ENCODE data around the gene TTR. TPM values are rescaled to one million over a fixed set of nuclear protein-coding genes. Genes with fewer than 3 reads are reported as not detected.

Gene TTR
- total and polyA plus RNA-seq, 9 of the 15 experiments (the other 6 are each of a cell fraction or from before 2014, with no cell fraction given) = 0.17 to 0.53 TPM; not detected in 7

DNA sequence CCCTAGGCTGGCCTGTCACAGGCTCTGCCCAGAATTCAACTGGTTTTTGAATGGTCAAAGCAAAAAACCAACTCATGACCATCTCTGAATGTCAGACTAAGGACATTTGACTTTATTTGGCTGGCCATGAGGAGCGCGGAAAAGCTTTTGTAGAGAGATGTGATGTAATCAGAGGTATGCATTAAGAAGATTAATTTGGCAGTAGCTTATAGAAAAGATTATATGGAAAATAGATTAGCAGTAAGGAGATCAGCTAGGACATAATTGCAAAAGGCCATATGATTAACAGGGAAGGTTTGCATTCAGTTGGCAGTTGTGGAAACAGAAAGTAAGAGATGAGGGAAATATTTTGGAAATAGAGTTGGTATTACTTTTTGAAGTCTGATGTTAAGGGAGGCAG lies 12.3 kb upstream of the TTR start:
- Histone ChIP-seq H3K4me3 (no peak overlapping the region), H3K9me1 (ENCODE audit: control insufficient read depth, insufficient read depth, low read length) (no peaks in the 10 kb centered on the region), H2AFZ (ENCODE audit: low read depth, low read length) (no peak overlapping the region), H3K9me3 (replicated peaks; ENCODE audit: control insufficient read depth, insufficient read depth, low read depth, low read length) (no peaks in the 10 kb centered on the region), H4K20me1 (replicated peaks; ENCODE audit: control insufficient read depth, insufficient read depth, low read length) (no peaks in the 10 kb centered on the region), H3K36me3 (ENCODE audit: control insufficient read depth, insufficient read depth, low read length) (no peaks in the 10 kb centered on the region), H3K27ac (ENCODE audit: extremely low read depth, low read depth, low read length) (no peak overlapping the region), H3K79me2 (ENCODE audit: control insufficient read depth, insufficient read depth, low read length) (no peaks in the 10 kb centered on the region), H3K4me2 (ENCODE audit: insufficient read depth, low read length) (no peak overlapping the region), H3K9ac (ENCODE audit: insufficient read depth in 1 of 2, low read depth in 2 of 2, low read length in 2 of 2) (no peak overlapping the region), H3K4me1 (replicated peaks in 1 of 2; ENCODE audit: control insufficient read depth in 2 of 2, insufficient read depth in 2 of 2, low read length in 2 of 2) (no peaks in the 10 kb centered on the region), H3K27me3 (ENCODE audit: control insufficient read depth in 2 of 2, insufficient read depth in 2 of 2, low read length in 2 of 2) (peaks cover 5 to 6% of the 10 kb centered on the region in 2 experiments; a peak in 2 of 5 replicates)
- FAIRE-seq (no peak), DNase-seq (ENCODE audit: extremely low read depth in 1 of 4, low spot score in 3 of 4) (no peak), ATAC-seq (no peak)
- no peak for TF ChIP-seq RFX7 (CRISPR knock-in tag; IDR thresholded peaks at IDR 0.05)
- ChIA-PET CTCF (ENCODE audit: low intra/inter-chr PET ratio) (no interaction called here), POLR2A (no interaction called here)
- in situ Hi-C loops (cut with MboI) (no loop called here), intact Hi-C loops (cut with micrococcal nuclease) (no loop called here)
- WGBS (ENCODE audit: insufficient coverage, low coverage, missing lambda C conversion rate) = 0% methylated on average over 2 of the region's 2 CpGs
- BruUV-seq (replicated peaks) = no TSS peak

DNA sequence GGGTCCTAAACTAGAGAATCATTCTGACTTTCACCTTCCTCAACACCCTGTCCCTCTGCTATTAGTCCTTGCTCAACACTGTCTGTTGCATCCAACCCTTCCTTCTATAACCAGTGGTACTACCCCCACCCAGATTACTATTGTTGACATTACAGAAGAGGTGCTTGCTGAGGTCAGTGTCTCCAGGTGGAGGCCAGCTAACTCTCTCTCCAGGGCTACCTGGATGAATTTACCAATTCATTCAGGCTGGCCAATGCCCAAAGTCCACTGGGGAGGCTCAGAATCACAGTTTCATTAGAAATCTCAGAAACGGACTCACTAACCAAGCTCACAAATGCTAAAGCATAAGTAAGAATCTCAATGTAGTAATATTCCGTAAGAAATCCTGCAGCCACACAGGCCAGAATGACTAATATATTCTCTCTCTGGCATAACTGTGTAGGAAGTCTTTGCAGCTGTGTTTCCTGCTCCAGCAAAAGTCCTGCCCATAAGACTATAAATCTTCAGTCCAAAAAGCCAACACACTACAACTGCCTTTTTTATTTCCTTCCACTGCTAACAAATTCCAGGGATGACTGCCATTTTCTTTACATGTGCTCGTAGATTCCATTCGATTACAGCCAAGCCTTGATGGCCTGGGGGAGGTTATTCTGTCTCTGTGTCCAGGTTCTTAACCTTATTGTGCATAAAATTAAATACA lies 10.0 kb upstream of the TTR start:
- Histone ChIP-seq H3K4me2 (ENCODE audit: insufficient read depth, low read length) (no peak overlapping the region), H3K36me3 (ENCODE audit: control insufficient read depth, insufficient read depth, low read length) (no peaks in the 10 kb centered on the region), H3K27ac (ENCODE audit: extremely low read depth, low read depth, low read length) (no peak overlapping the region), H3K27me3 (ENCODE audit: control insufficient read depth in 2 of 2, insufficient read depth in 2 of 2, low read length in 2 of 2) (peaks cover 5% of the 10 kb centered on the region in 2 experiments; a peak in 2 of 5 replicates), H4K20me1 (replicated peaks; ENCODE audit: control insufficient read depth, insufficient read depth, low read length) (no peaks in the 10 kb centered on the region), H3K4me3 (no peak overlapping the region), H2AFZ (ENCODE audit: low read depth, low read length) (no peak overlapping the region), H3K9ac (ENCODE audit: insufficient read depth in 1 of 2, low read depth in 2 of 2, low read length in 2 of 2) (no peak overlapping the region), H3K9me1 (ENCODE audit: control insufficient read depth, insufficient read depth, low read length) (no peaks in the 10 kb centered on the region), H3K79me2 (ENCODE audit: control insufficient read depth, insufficient read depth, low read length) (no peaks in the 10 kb centered on the region), H3K4me1 (replicated peaks in 1 of 2; ENCODE audit: control insufficient read depth in 2 of 2, insufficient read depth in 2 of 2, low read length in 2 of 2) (no peaks in the 10 kb centered on the region), H3K9me3 (replicated peaks; ENCODE audit: control insufficient read depth, insufficient read depth, low read depth, low read length) (no peaks in the 10 kb centered on the region)
- CTCF ChIA-PET (ENCODE audit: low intra/inter-chr PET ratio) = no interaction called here
- ATAC-seq = no peak
- in situ Hi-C loops (cut with MboI) (no loop called here), intact Hi-C loops (cut with micrococcal nuclease) (no loop called here)
- no peak for DNase-seq (ENCODE audit: extremely low read depth in 1 of 4, low spot score in 3 of 4)
- BruUV-seq (replicated peaks) = no TSS peak
- FAIRE-seq = no peak
- POLR2A ChIA-PET = no interaction called here
- WGBS (ENCODE audit: insufficient coverage, low coverage, missing lambda C conversion rate) = 1% methylated on average over 4 of the region's 4 CpGs
- no peak for TF ChIP-seq ZNF76 (CRISPR knock-in tag; IDR thresholded peaks at IDR 0.05; ENCODE audit: borderline replicate concordance)
- no peak for TF ChIP-seq ZNF274 (IDR thresholded peaks at IDR 0.05; ENCODE audit: borderline replicate concordance, low read depth, low read length)
- no peak for TF ChIP-seq EP300 (IDR thresholded peaks at IDR 0.05; ENCODE audit: low read length)
- TF ChIP-seq HNRNPLL (IDR thresholded peaks at IDR 0.05; ENCODE audit: low read depth, low read length, poor library complexity, severe bottlenecking) = no peak
- TF ChIP-seq TAF9B (IDR thresholded peaks at IDR 0.05; ENCODE audit: partially characterized antibody) = no peak
- TF ChIP-seq PCBP1 (IDR thresholded peaks at IDR 0.05; ENCODE audit: low read depth, low read length, poor library complexity, severe bottlenecking) = no peak
- TF ChIP-seq KDM4B (IDR thresholded peaks at IDR 0.05; ENCODE audit: borderline replicate concordance in 2 of 2, low read depth in 1 of 2) = no peak
- no peak for TF ChIP-seq MECOM (CRISPR knock-in tag; IDR thresholded peaks at IDR 0.05)
- no peak for TF ChIP-seq KAT8 (IDR thresholded peaks at IDR 0.05; ENCODE audit: low read depth)
- TF ChIP-seq RAD51 (IDR thresholded peaks at IDR 0.05; ENCODE audit: borderline replicate concordance, low read depth) = no peak
- no peak for TF ChIP-seq HNRNPUL1 (IDR thresholded peaks at IDR 0.05; ENCODE audit: low read length)
- TF ChIP-seq SMAD1 (IDR thresholded peaks at IDR 0.05; ENCODE audit: low read depth, low read length, partially characterized antibody) = no peak
- TF ChIP-seq, protein P1, sequence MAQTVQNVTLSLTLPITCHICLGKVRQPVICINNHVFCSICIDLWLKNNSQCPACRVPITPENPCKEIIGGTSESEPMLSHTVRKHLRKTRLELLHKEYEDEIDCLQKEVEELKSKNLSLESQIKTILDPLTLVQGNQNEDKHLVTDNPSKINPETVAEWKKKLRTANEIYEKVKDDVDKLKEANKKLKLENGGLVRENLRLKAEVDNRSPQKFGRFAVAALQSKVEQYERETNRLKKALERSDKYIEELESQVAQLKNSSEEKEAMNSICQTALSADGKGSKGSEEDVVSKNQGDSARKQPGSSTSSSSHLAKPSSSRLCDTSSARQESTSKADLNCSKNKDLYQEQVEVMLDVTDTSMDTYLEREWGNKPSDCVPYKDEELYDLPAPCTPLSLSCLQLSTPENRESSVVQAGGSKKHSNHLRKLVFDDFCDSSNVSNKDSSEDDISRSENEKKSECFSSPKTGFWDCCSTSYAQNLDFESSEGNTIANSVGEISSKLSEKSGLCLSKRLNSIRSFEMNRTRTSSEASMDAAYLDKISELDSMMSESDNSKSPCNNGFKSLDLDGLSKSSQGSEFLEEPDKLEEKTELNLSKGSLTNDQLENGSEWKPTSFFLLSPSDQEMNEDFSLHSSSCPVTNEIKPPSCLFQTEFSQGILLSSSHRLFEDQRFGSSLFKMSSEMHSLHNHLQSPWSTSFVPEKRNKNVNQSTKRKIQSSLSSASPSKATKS (CRISPR knock-in tag; IDR thresholded peaks at IDR 0.05) = no peak
- TF ChIP-seq HEY1 (CRISPR knock-in tag; IDR thresholded peaks at IDR 0.05; ENCODE audit: borderline replicate concordance) = no peak
